Hepatocyte (in vitro differentiated cells): ENCODE measurements around the gene TIMM44. TPM values are rescaled to one million over a fixed set of nuclear protein-coding genes. Genes with fewer than 3 reads are reported as not detected.

Experiments used
- DNase-seq: peaks from one replicate; pipeline ENCODE4 v3.0.0-alpha.2; 2016; ENCODE audit warnings: low spot score
- H2AFZ ChIP-seq: fragments of 200-600 bp; sonication (generic); 2 replicates; pipeline ENCODE4 v1.6.0; 2016; ENCODE audit warnings: antibody characterized with exemption, mild to moderate bottlenecking
- H3K27ac ChIP-seq: fragments of 200-600 bp; sonication (generic); 2 replicates; pipeline ENCODE4 v1.5.1; 2016; ENCODE audit warnings: mild to moderate bottlenecking
- H3K27me3 ChIP-seq: fragments of 200-600 bp; sonication (generic); 2 replicates; pipeline ENCODE4 v1.6.1; 2016
- H3K36me3 ChIP-seq: fragments of 200-600 bp; sonication (generic); replicated peaks from 2 replicates; pipeline ENCODE4 v1.5.1; 2016; ENCODE audit warnings: low read depth; ENCODE audit not compliant: insufficient read depth
- H3K4me1 ChIP-seq: fragments of 200-600 bp; sonication (generic); 2 replicates; pipeline ENCODE4 v1.5.1; 2016; ENCODE audit warnings: mild to moderate bottlenecking, moderate library complexity; ENCODE audit not compliant: insufficient read depth
- H3K4me2 ChIP-seq: fragments of 200-600 bp; sonication (generic); 2 replicates; pipeline ENCODE4 v1.6.0; 2016
- H3K4me3 ChIP-seq: fragments of 200-600 bp; sonication (generic); 2 replicates; pipeline ENCODE4 v1.5.1; 2016; ENCODE audit warnings: mild to moderate bottlenecking
- H3K79me2 ChIP-seq: fragments of 200-600 bp; sonication (generic); 2 replicates; pipeline ENCODE4 v1.6.0; 2017; ENCODE audit warnings: mild to moderate bottlenecking
- H3K9me2 ChIP-seq: fragments of 200-600 bp; sonication (generic); replicated peaks from 2 replicates; pipeline ENCODE4 v1.6.0; 2017; ENCODE audit warnings: mild to moderate bottlenecking; ENCODE audit not compliant: insufficient read depth
- H3K9me3 ChIP-seq: fragments of 200-600 bp; sonication (generic); 2 replicates; pipeline ENCODE4 v1.5.1; 2016; ENCODE audit warnings: low read depth, mild to moderate bottlenecking
- H4K20me1 ChIP-seq: fragments of 200-600 bp; sonication (generic); 2 replicates; pipeline ENCODE4 v1.6.0; 2016; ENCODE audit warnings: mild to moderate bottlenecking; ENCODE audit not compliant: insufficient read depth, poor library complexity, severe bottlenecking
- CTCF ChIP-seq: fragments of 200-600 bp; sonication (generic); IDR thresholded peaks from 2 replicates; pipeline ENCODE4 v1.5.1; 2016; ENCODE audit warnings: antibody characterized with exemption, mild to moderate bottlenecking; ENCODE audit not compliant: poor library complexity
- EZH2 ChIP-seq: fragments of 200-600 bp; sonication (generic); IDR thresholded peaks from 2 replicates; pipeline ENCODE4 v1.6.1; 2016; ENCODE audit warnings: antibody characterized with exemption, mild to moderate bottlenecking, borderline replicate concordance
- EZH2phosphoT487 ChIP-seq: fragments of 200-600 bp; sonication (generic); IDR thresholded peaks from one replicate; pipeline ENCODE4 v1.6.1; 2018; ENCODE audit warnings: antibody characterized with exemption, mild to moderate bottlenecking, low read depth, moderate library complexity; ENCODE audit not compliant: unreplicated experiment, severe bottlenecking
- WGBS: methylation state at CpG from one replicate; pipeline ENCODE4 v1.1.6; 2016; ENCODE audit warnings: low lambda C conversion rate; ENCODE audit errors: missing lambda C conversion rate; 5-methylcytosine and 5-hydroxymethylcytosine counted together
- polyA plus RNA-seq: library from polyadenylated mRNA; unstranded; fragments of >200 nt; fragmentation: Nextera tagmentation; extraction: Ambion mirVana; gene quantifications from 2 replicates; pipeline ENCODE4 v1.2.1, GENCODE V29; 2016
- total RNA-seq: library from RNA; depleted of rRNA; stranded (reverse); fragments of >200 nt; gene quantifications from 2 replicates; pipeline ENCODE4 v1.2.3, GENCODE V29; 2014

The TIMM44 gene
- total and polyA plus RNA-seq, 2 experiments from 2014 or later: 40.7 to 52.0 TPM

GRCh38 chr19:7932930-7933300, 10.6 kb downstream of the TIMM44 start:
- H3K9me3 ChIP-seq: no peaks in the 10 kb centered on the region
- no peaks in the 10 kb centered on the region for H3K36me3 ChIP-seq
- no peaks in the 10 kb centered on the region for H3K27me3 ChIP-seq
- H3K4me1 ChIP-seq: peaks cover 18% of the 10 kb centered on the region
- no peak overlapping the region for H3K4me2 ChIP-seq
- 96% methylated on average over 10 of the region's 10 CpGs for WGBS
- H3K79me2 ChIP-seq: peaks cover 2% of the 10 kb centered on the region
- TF ChIP-seq CTCF (no peak), EZH2 (no peak), EZH2phosphoT487 (no peak)
- no peak overlapping the region for H3K4me3 ChIP-seq
- DNase-seq: no peak
- no peak overlapping the region for H3K27ac ChIP-seq
- H4K20me1 ChIP-seq: no peaks in the 10 kb centered on the region
- no peak overlapping the region for H2AFZ ChIP-seq
- no peaks in the 10 kb centered on the region for H3K9me2 ChIP-seq

GRCh38 chr19:7932276-7932929, 11.1 kb downstream of the TIMM44 start:
- no peaks in the 10 kb centered on the region for H3K36me3 ChIP-seq
- no peak for TF ChIP-seq EZH2
- TF ChIP-seq EZH2phosphoT487: no peak
- TF ChIP-seq CTCF: no peak
- no peaks in the 10 kb centered on the region for H3K9me3 ChIP-seq
- no peak overlapping the region for H2AFZ ChIP-seq
- H3K27me3 ChIP-seq: no peaks in the 10 kb centered on the region
- no peaks in the 10 kb centered on the region for H3K79me2 ChIP-seq
- DNase-seq: no peak
- H3K27ac ChIP-seq: no peak overlapping the region
- no peak overlapping the region for H3K4me2 ChIP-seq
- peaks cover 18% of the 10 kb centered on the region for H3K4me1 ChIP-seq
- 97% methylated on average over 26 of the region's 32 CpGs for WGBS
- no peaks in the 10 kb centered on the region for H4K20me1 ChIP-seq
- H3K9me2 ChIP-seq: no peaks in the 10 kb centered on the region
- H3K4me3 ChIP-seq: no peak overlapping the region

GRCh38 chr19:7931221-7932061, 12.0 kb downstream of the TIMM44 start:
- Histone ChIP-seq H3K4me3 (no peak overlapping the region), H3K9me2 (no peaks in the 10 kb centered on the region), H2AFZ (no peak overlapping the region), H3K27me3 (no peaks in the 10 kb centered on the region), H3K9me3 (no peaks in the 10 kb centered on the region), H3K79me2 (no peaks in the 10 kb centered on the region), H3K36me3 (no peaks in the 10 kb centered on the region), H3K4me1 (peaks cover 20% of the 10 kb centered on the region), H3K27ac (no peak overlapping the region), H4K20me1 (no peaks in the 10 kb centered on the region), H3K4me2 (no peak overlapping the region)
- TF ChIP-seq EZH2phosphoT487 (no peak), EZH2 (no peak), CTCF (no peak)
- DNase-seq: no peak
- 96% methylated on average over 36 of the region's 36 CpGs for WGBS
